GM21576 (cell line): ENCODE results near the gene TEC.
A peak's percentile ranks its signal among the peaks of the same experiment; 100 is the strongest.
"Not testable (repeated sequence)": the region's sequence is repeated elsewhere in the genome, so short reads cannot be mapped to it uniquely, and the experiment has no call there.

Experiments
- ATAC-seq: cut with Tn5 transposase; IDR thresholded peaks from one replicate; pipeline ENCODE4 v1.9.1; 2021; ENCODE audit warnings: mild to moderate bottlenecking, moderate library complexity; ENCODE audit not compliant: unreplicated experiment

Gene TEC

DNA sequence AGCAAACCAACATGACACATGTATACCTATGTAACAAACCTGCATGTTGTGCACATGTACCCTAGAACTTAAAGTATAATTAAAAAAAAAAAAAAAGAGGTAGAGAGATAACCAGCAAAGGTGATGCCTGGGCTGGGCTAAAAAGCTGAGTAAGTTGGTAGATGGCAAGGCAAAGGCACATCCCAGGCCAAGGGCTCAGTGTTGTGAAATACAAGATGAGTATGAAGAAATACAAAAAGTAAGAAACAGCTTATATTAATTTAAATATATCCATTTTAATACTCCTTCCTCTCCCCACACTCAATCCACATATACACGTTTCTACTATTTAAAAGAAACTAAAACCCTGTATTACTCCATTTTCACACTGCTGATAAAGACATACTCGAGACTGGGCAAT is 25.8 kb downstream of the TEC start:
- no peak for ATAC-seq

DNA sequence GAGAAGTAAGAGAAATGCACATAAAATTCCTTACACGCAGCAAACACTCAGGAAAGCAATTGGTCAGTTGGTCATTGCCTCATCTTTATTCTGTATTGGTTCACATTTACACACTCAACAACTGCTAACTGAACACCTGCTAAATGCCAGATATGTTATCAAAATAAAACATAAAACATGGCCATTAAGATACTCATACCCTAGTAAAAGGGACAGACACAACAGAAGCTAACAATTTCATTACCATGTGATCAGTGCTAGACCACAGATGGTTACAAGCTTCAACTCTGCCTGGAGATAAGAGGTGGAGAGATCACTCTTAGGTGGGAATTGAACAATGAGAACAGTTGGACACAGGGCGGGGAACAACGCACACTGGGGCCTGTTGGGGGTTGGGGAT is 26.2 kb downstream of the TEC start:
- no peak for ATAC-seq

DNA sequence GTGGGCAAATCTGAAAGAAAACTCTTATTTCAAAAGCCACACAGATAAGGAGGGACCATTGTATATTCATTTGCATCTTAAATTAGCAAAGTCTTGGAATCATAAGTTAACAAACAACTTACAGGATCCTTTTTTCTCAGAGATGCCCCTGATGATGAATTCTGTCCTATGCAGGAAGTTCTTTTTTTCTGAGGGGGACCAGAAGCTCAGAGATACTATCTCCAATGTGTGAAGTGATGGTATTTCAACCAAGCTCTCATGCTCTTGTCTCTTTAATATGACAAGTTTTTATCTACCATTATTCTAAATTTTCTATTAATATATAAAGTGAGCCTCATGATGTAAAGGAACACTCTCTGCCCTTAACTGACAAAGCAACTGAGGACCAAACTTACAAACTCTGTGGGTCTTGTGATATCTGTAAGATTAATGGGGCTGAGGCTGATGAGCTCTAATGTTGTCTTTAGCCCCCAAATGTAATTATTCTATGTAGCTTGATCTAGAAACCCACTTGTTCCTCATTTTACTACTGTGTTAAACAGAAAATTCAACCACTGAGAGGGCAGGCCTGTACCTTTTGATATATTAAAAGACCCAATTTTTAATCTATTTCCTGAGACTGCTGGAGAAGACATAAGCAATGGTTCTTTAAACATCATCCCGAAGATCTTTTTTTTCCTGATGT is 27.0 kb downstream of the TEC start:
- no peak for ATAC-seq

DNA sequence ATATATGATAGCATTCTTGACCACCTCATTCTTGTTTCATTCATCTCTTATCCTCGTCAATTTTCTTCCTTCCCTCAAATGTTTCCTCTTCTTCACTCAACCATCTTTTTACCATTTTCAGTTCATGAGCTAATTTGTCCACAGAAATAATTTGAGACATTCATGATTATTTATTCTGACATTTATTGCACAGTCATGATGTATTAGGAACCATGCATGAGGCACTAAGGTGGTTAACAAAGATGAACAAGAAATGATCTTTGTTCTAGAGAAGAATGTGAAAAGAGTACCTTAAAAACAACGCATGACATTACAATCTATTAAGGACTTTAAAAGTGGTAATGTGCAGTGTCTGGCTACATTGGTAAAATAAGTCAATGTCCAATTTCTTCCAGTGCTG is 27.9 kb downstream of the TEC start:
- ATAC-seq, result no peak

DNA sequence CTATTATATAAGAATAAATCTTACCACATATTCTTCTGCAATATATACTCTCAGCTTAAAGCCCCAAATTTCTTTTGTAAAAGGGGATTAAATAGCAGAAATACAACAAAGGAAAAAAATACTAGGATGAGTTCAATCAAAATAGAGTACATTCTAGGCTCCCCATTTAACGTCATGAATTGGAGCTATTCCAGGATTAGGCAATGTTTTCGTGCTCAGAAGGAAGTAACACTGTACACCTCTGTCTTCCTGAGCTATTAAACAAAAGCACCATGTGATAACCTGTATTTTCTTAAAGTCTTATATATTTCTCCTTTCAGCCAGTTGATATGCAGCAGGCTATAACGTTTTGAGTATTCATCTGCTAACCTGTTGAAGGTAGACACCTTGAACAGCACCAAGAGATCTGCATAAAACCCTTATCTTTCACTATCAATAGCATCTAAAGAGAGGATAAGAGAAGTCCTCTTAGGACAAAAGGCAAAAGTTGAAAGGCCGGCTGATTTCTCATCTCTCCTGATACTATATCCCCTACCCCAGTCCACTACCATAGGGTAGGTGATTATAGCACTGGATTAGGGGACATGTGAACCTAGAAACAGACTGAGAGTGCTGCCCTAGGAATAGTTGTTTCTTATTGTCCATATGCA is 31.5 kb downstream of the TEC start:
- ATAC-seq, result no peak

DNA sequence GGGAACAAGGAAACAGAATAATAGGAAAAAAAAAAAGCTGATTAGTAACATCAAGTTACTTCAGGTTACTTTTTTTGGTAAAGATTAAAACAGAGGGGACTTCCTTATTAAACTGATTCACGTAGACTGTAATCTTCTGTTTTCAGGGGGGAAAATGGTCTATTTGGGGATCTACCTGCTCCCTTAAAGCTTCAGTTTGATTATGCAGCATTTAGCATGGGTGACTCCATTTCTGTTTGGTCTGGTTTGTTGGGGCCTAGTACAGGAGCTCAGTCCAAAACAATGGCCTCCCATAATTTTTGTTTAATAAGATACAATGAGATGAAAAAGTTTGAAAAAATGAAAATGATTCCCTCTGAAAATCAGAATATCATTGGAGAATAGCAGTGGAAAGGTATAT is 34.6 kb downstream of the TEC start:
- no peak for ATAC-seq

DNA sequence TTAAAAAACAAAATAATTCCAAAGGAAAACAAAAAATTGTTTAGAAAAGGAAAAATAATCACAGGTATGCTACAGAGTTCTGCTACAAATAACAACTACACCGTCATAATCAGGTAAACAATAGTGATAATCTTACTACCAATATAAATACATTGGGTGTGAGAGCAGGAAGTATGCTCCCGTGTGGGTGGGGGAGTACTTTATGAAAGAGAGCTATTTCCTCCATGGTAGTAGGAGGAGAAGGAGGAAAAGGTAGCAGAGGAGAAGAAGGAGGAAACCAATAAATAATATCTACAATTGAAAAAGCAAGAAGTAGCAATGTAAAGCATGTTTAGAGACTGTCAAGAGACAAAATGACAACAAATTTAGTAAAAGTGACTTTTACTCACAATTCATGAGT is 35.1 kb downstream of the TEC start:
- no peak for ATAC-seq

DNA sequence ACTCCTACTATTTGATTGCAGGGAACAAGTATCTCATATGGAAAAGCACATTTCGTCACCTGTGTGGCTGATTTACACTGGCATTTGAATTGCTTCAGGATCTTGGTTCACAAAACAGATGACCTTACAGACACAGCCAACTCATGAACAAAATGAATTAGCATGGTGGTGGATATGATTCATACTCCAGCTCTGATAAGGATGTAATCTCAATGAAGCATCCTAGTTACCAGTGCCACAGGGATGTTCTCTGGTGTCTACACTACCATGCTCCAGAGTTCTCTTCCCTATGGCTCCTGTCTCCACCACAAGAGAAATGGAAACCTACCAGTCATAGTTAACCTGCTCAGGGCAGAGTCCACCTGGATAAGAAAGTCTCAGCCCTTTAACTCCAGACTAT is 40.7 kb downstream of the TEC start:
- no peak for ATAC-seq

DNA sequence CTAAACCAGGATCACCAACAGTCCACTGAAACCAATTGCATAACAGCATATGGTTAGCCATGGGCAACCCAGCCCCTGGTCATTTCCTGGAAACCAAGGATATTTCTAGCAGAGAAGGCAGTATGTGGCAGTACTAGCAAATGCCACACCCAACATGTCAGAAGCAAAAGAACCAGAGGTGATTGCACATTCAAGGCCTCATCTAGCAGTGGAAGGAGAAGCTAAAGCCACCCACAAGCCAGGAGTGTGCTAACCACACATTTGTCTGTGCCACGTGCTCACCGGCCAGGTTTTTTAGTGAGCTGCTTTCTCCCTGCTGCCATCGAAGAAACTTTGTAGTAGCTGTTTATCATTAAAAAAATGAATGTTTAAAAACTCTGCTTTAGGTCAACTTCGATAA is 42.0 kb downstream of the TEC start:
- ATAC-seq, result no peak

DNA sequence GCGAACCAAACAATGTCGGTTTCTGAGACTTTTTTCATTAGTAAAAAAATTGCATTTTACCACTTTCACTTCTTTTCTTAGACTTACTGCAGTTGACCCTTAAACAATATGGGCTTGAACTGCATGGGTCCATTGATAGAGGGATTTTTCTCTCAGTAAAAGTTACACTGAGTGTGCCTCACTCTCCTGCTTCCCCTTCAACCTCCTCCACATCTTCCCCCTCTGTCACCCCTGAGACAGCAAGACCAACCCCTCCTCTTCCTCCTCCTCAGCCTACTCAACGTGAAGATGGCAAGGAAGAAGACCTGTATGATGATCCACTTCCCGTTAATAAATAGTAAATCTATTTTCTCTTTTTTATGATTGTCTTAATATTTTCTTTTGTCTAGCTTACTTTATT is 43.4 kb downstream of the TEC start:
- ATAC-seq, result no peak

DNA sequence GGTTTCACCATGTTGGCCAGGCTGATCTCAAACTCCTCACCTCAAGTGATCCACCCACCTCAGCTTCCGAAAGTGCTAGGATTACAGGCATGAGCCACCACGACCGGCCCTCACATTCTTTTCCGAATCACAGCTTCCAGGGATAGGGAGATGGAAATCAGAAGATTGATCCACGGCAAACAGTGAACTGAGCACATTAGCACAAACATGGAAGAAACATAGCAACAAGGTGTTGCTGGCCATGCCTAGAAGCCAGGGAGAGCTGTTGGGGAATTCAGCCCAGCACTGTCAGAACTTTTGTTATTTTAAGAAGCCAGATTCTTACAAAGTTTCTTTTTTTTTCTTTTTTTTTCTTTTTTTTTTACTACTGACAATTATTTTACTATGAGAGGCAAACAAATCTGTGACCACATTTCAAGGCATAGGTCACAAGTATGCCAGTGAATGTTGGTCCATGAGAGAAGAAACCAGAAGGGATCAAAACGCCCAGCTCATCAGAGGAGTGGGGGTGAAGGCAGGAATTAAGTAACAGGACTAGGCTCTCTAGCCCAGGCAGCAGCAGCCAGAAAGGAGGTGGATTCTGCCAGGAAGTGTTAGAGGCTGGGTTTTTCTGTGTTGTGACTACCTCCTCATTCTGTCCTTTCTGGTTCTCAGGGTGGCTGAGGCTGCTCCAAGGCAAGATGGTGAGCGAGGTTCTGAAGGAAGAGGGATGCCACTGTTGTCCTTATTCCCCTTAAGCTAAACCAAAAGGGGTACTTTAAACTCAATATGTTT is 44.1 kb downstream of the TEC start:
- no peak for ATAC-seq

DNA sequence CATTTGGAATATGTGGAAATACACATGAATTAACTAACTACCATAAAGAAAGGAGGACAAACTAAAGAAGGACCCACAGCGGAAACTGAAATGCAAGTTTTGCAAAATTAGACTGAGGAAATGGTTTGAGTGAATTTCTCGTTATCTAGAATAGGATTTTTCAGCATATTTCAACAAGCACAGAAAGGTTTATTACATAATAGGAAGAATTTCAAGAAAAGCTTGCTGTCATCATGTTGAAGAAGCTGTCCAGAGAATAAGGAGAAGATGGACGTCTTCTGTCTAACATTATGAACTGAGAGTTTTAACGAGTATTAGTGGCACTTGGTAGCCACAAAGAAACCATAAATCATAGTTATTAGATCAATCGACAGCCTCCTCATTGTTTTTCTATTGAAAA is 45.0 kb downstream of the TEC start:
- no peak for ATAC-seq

DNA sequence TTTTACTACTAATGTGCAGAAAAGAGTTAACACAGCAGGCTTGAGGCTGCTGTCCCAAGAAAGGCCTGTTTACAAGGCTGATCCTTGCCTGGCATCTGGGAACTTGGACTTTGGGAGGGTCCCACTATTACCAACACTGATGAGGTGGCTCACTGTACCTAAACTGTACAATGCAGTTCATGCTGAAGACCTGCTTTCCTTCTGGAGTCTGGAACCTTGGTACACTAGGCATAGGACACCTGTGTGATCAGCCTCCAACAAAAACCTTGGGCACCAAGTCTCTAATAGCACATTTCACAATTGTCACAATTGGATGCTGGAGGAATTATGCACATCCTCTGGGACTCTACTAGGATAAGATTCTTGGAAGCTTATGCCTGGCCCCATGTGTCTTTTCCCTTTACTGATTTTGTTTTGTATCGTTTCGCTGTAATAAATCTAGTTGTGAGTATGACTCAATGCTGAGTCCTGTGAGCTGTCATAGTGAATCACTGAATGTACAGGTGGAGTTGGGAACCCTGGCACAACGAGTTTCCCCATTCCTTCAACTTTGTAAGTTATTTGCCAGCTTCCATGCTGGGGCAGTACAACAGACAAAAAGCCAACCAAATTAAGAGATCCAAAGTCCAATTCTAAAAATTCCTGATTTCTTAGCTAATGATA is 45.9 kb downstream of the TEC start:
- ATAC-seq, result no peak

DNA sequence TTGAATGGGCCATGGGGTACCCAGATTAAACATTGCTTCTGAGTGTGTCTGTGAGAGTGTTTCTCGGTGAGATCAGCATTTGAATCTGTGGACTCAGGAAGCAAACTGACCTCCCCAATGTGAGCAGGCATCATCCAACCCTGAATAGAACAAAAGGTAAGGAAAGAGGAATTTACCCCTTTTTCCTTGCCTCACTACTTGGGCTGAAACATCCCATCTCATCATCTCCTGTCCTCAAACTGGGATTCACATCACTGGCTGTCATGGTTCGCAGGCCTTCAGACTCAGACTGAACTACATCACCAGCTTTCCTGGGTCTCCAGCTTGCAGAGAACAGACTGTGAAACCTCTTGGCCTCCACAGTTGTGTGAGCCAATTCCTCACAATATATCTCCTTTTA is 47.1 kb downstream of the TEC start:
- ATAC-seq, result no peak

DNA sequence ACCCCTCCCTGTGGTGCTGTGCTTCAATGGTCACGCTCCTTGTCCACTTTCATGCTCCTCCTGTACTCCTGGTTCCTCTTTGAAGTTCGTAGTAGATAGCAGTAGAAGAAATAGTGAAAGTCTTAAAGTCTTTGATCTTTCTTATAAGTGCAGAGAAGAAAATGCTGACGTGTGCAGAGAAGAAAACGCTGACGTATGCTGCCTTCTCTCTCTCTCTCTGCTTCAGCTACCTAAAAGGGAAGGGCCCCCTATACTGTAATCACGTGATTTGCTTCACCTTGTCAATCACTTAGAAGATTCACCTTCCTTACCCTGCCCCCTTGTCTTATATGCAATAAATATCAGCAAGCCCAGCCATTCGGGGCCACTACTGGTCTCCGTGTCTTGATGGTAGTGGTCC is 50.2 kb downstream of the TEC start:
- not testable (repeated sequence) for ATAC-seq

DNA sequence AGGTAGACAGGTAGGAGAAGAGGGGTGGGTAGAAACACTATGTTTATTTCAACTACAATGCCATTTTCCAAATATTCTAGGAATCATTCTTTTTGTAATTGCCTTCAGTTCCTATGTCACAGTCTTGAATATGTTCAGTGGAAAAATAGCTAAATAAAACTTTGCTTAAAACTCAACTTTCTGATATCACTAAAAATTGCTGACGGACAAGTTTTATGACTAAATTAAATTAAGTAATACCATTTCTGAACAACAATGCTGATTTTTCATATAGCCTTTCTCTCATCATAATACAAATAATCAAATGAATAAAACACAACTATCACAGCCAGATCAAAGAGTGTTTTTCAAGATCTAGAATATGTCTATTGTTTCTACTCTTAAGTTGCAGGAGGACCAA is 53.1 kb downstream of the TEC start:
- ATAC-seq, result no peak

DNA sequence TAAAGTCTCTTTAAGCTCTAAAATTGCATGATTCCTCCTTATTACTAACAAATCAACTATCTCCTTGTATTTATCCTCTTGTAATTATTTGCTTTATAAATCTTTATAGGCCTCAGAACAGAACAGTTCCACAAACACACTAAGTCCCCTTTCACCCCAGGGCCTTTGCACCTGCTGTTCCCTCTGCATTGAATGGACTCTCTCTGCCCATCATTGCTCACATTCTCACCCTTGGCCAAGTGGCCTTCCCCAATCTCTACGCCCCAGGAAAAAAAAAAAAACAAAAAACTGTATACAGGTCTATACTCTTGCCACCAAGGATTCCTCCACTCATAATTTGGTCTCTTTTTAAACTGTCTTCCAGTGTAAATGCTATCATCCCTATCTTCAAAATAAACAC is 53.7 kb downstream of the TEC start:
- no peak for ATAC-seq

DNA sequence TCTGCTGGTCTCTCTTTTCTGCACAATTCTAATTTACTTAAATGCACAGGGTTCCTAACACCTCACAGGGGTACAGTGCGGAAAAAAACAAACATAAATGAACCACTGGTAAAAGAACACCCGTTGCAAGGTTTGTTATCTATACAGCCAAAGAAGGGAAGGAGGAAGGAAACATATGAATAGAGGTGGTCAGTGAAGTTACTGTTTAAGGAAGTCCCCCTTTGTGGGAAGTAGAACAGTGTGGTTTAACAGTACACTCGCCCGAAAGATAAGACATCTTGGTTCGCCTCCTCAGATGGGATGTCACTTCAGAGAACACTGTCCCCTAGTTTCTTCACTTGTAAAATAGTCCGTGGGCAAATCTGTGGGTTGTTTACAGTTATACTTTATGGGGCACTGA is 57.5 kb downstream of the TEC start:
- peak; percentile 89 for ATAC-seq

DNA sequence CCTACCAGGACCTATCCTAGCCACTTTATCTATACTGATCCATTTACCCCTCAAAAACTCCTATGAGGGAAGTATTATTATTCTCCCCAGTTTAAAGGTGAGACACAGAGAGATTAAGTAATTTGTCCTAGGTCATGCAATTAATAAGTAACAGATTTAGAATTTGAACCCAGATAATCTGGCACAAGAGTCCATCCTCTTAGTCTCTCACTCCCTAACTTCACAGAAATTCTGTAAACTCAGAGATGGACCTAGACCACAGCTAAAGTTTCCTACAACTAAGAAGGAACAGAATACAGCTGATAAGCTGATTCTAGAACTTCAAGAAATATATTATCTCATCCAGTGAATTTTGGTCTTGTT is 58.7 kb downstream of the TEC start:
- ATAC-seq, result no peak

DNA sequence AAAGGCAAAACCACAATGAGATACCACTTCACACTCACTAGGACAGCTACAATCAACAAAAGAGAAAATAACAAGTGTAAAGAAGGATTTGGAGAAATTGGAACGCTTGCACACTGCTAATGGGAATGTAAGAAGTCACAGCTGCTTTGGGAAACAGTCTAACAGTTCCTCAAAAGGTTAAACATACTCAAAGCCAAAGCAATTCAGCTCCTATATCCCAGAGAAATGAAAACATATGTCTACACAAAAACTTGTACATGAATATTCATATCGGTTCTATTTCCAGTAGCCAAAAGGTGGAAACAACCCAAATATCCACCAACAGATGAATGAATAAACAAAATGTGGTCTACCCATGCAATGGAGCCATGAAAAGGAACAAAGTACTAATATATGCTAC is 64.0 kb downstream of the TEC start:
- no peak for ATAC-seq

DNA sequence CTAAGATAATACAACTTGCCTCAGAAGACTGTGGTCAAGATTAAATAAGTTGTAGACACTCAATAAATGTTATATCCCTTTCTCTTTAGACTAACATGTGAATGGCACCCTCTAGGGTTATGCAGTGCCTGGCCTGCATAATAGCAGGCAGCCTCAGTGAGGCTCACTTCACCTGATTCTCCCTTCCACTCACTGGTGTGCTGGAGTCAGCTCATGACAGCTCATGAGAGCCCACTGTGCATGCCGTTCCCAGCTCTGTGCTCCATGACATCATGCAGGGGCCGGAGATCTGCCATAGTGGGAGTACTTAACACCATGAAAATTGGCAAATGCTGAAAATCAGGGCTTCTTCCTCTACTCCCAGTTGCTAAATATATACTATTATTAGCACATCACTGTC is 64.5 kb downstream of the TEC start:
- ATAC-seq, result no peak

DNA sequence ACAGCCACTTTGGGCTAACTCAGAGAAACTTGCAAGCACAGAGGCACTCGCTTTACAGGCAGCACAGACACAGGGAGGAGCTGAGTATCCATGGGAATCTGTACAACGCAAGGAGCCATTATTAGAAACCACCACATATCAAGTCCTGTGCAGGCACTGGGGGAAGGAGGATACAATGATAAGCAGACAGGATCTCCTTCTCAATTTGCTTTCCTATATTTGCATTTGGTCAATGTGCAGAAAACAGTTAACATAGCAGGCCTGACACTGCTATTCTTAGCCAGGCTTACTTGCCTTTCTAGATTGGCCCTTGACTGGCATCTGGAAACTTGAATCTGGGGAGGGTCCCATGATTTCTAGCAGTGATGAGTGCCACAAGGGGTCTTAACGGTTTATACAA is 65.8 kb downstream of the TEC start:
- ATAC-seq, result peak; percentile 34
